ENCODE measurements around the gene SAFB. TPM values are rescaled to one million over a fixed set of nuclear protein-coding genes. Genes with fewer than 3 reads are reported as not detected.
A peak's percentile ranks its signal among the peaks of the same experiment; 100 is the strongest.

SAFB gene
- total and polyA plus RNA-seq, 2 of the 13 experiments (the other 11 are each of a cell fraction or from before 2014, with no cell fraction given), result 21.0 to 28.4 TPM

DNA sequence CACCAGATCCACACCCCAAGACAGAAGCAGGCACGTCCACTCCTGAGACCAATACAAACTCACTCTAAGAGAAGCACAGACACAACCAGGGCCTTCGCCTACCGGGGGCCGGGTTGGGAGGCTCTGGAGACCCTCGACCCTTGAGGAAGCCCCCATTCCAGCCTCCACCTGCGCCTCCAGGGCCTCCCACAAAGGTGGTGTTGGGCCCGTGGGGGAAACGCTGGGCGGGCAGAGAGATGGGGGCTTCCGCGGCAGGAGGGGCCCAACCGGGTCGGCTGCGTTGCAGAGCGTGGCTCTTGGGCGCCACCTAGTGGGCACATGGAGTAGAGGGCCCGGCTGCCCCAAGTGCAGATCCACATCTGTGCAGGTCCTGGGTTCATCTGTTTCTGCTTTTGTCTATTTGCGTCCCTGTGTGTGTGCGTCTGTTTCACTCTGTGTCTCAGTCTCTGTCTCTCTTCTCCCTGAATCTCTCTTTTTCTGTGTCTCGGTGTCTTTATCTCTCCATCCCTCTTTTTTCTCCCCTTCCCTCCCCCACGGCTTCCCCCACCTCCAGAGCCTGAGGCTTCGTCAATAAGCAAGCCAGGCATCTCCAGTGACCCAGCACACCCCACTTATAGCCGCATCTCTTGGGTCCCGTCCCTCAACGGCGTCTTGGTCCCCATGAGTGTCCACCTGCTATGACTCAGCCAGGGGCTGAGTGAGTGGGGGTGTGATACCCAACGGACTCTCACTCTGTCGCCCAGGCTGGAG is 44.6 kb upstream of the SAFB start (continued):
- TF ChIP-seq ONECUT2 (CRISPR knock-in tag; IDR thresholded peaks at IDR 0.05) (no peak), ZNF274 (CRISPR knock-in tag; IDR thresholded peaks at IDR 0.05) (no peak; the same call in 1 of the 2 replicates), HES4 (CRISPR knock-in tag; IDR thresholded peaks at IDR 0.05; ENCODE audit: borderline replicate concordance) (no peak), HNF4G (IDR thresholded peaks at IDR 0.05; ENCODE audit: borderline replicate concordance, low read depth, low read length) (no peak), HNF4G (CRISPR knock-in tag; IDR thresholded peaks at IDR 0.05; ENCODE audit: borderline replicate concordance, low read depth) (no peak), FOXM1 (CRISPR knock-in tag; IDR thresholded peaks at IDR 0.05) (no peak), ZNF24 (IDR thresholded peaks at IDR 0.05) (no peak), IRF2 (CRISPR knock-in tag; IDR thresholded peaks at IDR 0.05) (0 out of 2 replicates have a peak, but pooled peaks have one; percentile 29), NR3C1 (CRISPR knock-in tag; IDR thresholded peaks at IDR 0.05) (no peak), ARNTL (CRISPR knock-in tag; IDR thresholded peaks at IDR 0.05) (no peak), FOXP1 (IDR thresholded peaks at IDR 0.05) (no peak), FOXP1 (CRISPR knock-in tag; IDR thresholded peaks at IDR 0.05) (no peak), ZNF713 (CRISPR knock-in tag; IDR thresholded peaks at IDR 0.05) (0 out of 2 replicates have a peak, but pooled peaks have one; percentile 55), ZNF839 (CRISPR knock-in tag; IDR thresholded peaks at IDR 0.05; ENCODE audit: borderline replicate concordance) (no peak), ZNF451 (CRISPR knock-in tag; IDR thresholded peaks at IDR 0.05) (no peak), TARDBP (CRISPR knock-in tag; IDR thresholded peaks at IDR 0.05) (peak; percentile 62), SMAD3 (CRISPR knock-in tag; IDR thresholded peaks at IDR 0.05) (no peak), ZNF720 (CRISPR knock-in tag; IDR thresholded peaks at IDR 0.05) (no peak), ZBTB21 (CRISPR knock-in tag; IDR thresholded peaks at IDR 0.05) (no peak), MAZ (IDR thresholded peaks at IDR 0.05; ENCODE audit: borderline replicate concordance, low read depth, low read length) (0 out of 2 replicates have a peak, but pooled peaks have one; percentile 11), MAZ (CRISPR knock-in tag; IDR thresholded peaks at IDR 0.05; ENCODE audit: low read depth) (peak; percentile 68; the same call in 1 of the 2 replicates), FOXK1 (CRISPR knock-in tag; IDR thresholded peaks at IDR 0.05; ENCODE audit: borderline replicate concordance, low read depth) (no peak), ZSCAN9 (CRISPR knock-in tag; IDR thresholded peaks at IDR 0.05; ENCODE audit: borderline replicate concordance) (no peak), SSRP1 (CRISPR knock-in tag; IDR thresholded peaks at IDR 0.05) (no peak), ZNF709 (CRISPR knock-in tag; IDR thresholded peaks at IDR 0.05) (0 out of 2 replicates have a peak, but pooled peaks have one; percentile 57)
- TF ChIP-seq, protein P1, sequence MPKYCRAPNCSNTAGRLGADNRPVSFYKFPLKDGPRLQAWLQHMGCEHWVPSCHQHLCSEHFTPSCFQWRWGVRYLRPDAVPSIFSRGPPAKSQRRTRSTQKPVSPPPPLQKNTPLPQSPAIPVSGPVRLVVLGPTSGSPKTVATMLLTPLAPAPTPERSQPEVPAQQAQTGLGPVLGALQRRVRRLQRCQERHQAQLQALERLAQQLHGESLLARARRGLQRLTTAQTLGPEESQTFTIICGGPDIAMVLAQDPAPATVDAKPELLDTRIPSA (CRISPR knock-in tag; IDR thresholded peaks at IDR 0.05; ENCODE audit: borderline replicate concordance), result no peak
- TF ChIP-seq, protein P2, sequence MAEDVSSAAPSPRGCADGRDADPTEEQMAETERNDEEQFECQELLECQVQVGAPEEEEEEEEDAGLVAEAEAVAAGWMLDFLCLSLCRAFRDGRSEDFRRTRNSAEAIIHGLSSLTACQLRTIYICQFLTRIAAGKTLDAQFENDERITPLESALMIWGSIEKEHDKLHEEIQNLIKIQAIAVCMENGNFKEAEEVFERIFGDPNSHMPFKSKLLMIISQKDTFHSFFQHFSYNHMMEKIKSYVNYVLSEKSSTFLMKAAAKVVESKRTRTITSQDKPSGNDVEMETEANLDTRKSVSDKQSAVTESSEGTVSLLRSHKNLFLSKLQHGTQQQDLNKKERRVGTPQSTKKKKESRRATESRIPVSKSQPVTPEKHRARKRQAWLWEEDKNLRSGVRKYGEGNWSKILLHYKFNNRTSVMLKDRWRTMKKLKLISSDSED (CRISPR knock-in tag; IDR thresholded peaks at IDR 0.05), result no peak
- TF ChIP-seq, protein P3, sequence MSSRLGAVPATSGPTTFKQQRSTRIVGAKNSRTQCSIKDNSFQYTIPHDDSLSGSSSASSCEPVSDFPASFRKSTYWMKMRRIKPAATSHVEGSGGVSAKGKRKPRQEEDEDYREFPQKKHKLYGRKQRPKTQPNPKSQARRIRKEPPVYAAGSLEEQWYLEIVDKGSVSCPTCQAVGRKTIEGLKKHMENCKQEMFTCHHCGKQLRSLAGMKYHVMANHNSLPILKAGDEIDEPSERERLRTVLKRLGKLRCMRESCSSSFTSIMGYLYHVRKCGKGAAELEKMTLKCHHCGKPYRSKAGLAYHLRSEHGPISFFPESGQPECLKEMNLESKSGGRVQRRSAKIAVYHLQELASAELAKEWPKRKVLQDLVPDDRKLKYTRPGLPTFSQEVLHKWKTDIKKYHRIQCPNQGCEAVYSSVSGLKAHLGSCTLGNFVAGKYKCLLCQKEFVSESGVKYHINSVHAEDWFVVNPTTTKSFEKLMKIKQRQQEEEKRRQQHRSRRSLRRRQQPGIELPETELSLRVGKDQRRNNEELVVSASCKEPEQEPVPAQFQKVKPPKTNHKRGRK (CRISPR knock-in tag; IDR thresholded peaks at IDR 0.05), result no peak
- TF ChIP-seq, protein P4, sequence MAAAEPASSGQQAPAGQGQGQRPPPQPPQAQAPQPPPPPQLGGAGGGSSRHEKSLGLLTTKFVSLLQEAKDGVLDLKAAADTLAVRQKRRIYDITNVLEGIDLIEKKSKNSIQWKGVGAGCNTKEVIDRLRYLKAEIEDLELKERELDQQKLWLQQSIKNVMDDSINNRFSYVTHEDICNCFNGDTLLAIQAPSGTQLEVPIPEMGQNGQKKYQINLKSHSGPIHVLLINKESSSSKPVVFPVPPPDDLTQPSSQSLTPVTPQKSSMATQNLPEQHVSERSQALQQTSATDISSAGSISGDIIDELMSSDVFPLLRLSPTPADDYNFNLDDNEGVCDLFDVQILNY (CRISPR knock-in tag; conservative IDR thresholded peaks at IDR 0.05), result no peak
